Activated naive CD8-positive, alpha-beta T cell treated with anti-CD3 and anti-CD28 coated beads, Interleukin-2, amount 10 ng/mL, durations not matched to agents 7 days and 5 days (primary cell): ENCODE results near the gene OR8I2. TPM values are rescaled to one million over a fixed set of nuclear protein-coding genes. Genes with fewer than 3 reads are reported as not detected.

ENCODE experiments used
- total RNA-seq, 2 experiments: library from RNA; stranded (reverse); gene quantifications; one replicate each; pipeline ENCODE4 v1.2.3, GENCODE V29; 2021

OR8I2 gene
- total RNA-seq, 2 experiments from 2014 or later, result not detected

Other genes with a start within 250 kb of the OR8I2 start
- not detected for gene TRIM51, start 210.0 kb upstream of the OR8I2 start, total RNA-seq
- gene OR5W2, start 178.7 kb upstream of the OR8I2 start, total RNA-seq, result not detected
- not detected for gene OR5I1, start 156.9 kb upstream of the OR8I2 start, total RNA-seq
- not detected for gene OR10AG1, start 123.4 kb upstream of the OR8I2 start, total RNA-seq
- not detected for gene OR5F1, start 98.7 kb upstream of the OR8I2 start, total RNA-seq
- gene OR5AS1, start 65.7 kb upstream of the OR8I2 start, total RNA-seq, result not detected
- gene OR8H2, start 10.4 kb downstream of the OR8I2 start, total RNA-seq, result not detected
- gene OR8H3, start 29.1 kb downstream of the OR8I2 start, total RNA-seq, result not detected
- not detected for gene OR8J3, start 46.9 kb downstream of the OR8I2 start, total RNA-seq
- not detected for gene OR8K5, start 67.0 kb downstream of the OR8I2 start, total RNA-seq
- not detected for gene OR5J2, start 83.3 kb downstream of the OR8I2 start, total RNA-seq
- gene OR5T2, start 140.9 kb downstream of the OR8I2 start, total RNA-seq, result not detected
- gene OR5T3, start 158.9 kb downstream of the OR8I2 start, total RNA-seq, result not detected
- not detected for gene OR5T1, start 180.8 kb downstream of the OR8I2 start, total RNA-seq
- gene OR8H1, start 198.9 kb downstream of the OR8I2 start, total RNA-seq, result not detected
- not detected for gene OR8K3, start 221.8 kb downstream of the OR8I2 start, total RNA-seq